Motor neuron (in vitro differentiated cells): ENCODE measurements around the gene NUMB. TPM values are rescaled to one million over a fixed set of nuclear protein-coding genes. Genes with fewer than 3 reads are reported as not detected.
A peak's percentile ranks its signal among the peaks of the same experiment; 100 is the strongest.

Experiments
- ATAC-seq, 8 experiments: fragments of 200-7000 bp; cut with Tn5 transposase; replicated peaks in 6 of 8; 2 replicates each; pipeline ENCODE4 v1.8.0; 2021; ENCODE audit warnings: mild to moderate bottlenecking in 8 of 8, moderate library complexity in 8 of 8
- H3K27ac ChIP-seq, 2 donors: fragments of 250-450 bp; sonication (Bioruptor Pico); 2 replicates each; pipeline ENCODE4 v1.9.0; 2021; ENCODE audit warnings: antibody characterized with exemption in 2 of 2, mild to moderate bottlenecking in 2 of 2, moderate library complexity in 1 of 2
- H3K4me1 ChIP-seq, 2 donors: fragments of 250-450 bp; sonication (Bioruptor Pico); replicated peaks in 1 of 2; 2 replicates each; pipeline ENCODE4 v1.6.1; 2021; ENCODE audit warnings: antibody characterized with exemption in 2 of 2, mild to moderate bottlenecking in 2 of 2, moderate library complexity in 1 of 2
- H3K4me3 ChIP-seq, 5 donors: fragments of 250-450 bp; sonication (Bioruptor Pico); 2 replicates each; pipeline ENCODE4 v1.9.0; 2021; ENCODE audit warnings: antibody characterized with exemption in 5 of 5, mild to moderate bottlenecking in 5 of 5, moderate library complexity in 4 of 5
- WGBS, 10 experiments: fragments of 450-650 bp; shearing (Covaris generic); methylation state at CpG; one replicate each; pipeline ENCODE4 v1.0.0; 2022; 5-methylcytosine and 5-hydroxymethylcytosine counted together
- in situ Hi-C, 9 experiments: fragments of 400-800 bp; cut with MboI; loops; one replicate each; pipeline ENCODE4 v1.15.0; 2021; ENCODE audit warnings: low sequenced_read_pairs in 9 of 9, low pct_unique_long_range_greater_than_20kb in 2 of 9; ENCODE audit not compliant: unreplicated experiment in 9 of 9
- total RNA-seq, 8 experiments: library from RNA; unstranded; fragments of 300-600 nt; gene quantifications; 2 replicates each; pipeline versions ENCODE4 v1.2.3 to v1.2.4, GENCODE V29; 2022

Gene NUMB
- total RNA-seq, 8 experiments from 2014 or later, result 13.4 to 56.8 (median 25.3) TPM

DNA sequence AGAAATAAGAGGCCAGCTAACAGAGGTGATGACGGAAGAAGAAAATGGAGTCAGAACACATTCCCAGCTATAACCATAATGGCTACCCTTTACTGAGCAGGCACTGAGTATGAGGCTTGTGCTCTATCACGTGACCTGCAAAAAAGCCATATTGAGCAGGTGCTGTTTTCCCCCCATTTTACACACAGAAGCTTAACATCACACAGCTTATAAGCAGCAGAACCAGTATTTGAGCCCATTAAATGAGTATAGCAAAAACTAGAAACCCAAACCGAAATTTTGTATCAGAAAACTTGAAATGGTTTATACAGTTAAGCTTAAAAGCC lies 192.7 kb downstream of the NUMB start:
- H3K27ac ChIP-seq, result no peak overlapping the region
- peaks cover 11 to 12% of the 10 kb centered on the region in 2 donors for H3K4me1 ChIP-seq
- no peak for ATAC-seq
- in situ Hi-C loops, result no loop called here
- 40 to 100% (median 85%) methylated on average over 1 to 3 of the region's 3 CpGs; no CpG with 5 or more reads in 3 of the 10 experiments for WGBS, 10 experiments
- no peak overlapping the region for H3K4me3 ChIP-seq

DNA sequence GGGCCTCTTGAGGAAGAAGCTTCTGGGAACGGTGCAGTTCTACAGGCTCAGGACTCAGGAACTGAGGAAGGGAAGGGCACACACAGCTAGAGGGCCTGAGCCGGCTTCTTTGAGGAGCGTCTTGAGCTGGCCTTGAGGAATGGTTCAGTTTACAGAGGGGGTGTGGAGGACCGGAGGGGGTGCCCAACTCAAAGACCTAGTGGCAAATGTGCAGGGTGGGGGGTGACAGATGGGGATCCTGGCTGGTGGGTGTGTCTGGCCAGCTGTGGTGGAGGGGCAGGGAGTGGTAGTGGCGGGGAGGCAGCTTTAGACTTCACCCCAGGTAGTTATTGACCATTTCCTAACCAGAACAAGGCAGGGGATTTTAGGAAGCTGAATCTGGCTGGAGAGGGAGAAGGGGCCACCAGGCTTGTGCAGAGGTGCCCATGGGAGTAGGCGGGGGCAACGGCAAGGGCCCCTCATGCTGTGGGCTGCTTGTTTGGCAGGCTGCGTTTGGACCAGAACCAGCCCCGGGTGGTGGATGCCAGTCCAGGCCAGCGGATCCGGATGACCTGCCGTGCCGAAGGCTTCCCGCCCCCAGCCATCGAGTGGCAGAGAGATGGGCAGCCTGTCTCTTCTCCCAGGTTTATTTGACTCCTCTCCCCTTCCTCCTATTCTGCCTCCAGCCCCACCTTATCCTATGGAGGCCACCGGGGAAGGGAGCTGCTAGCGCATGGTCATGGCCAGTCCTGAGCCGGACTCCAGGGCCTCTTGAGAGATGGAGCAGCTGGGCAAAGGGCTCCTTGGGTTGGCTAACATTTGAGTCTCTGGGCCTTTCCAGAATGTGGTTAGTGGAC lies 193.2 kb downstream of the NUMB start:
- in situ Hi-C loops, result no loop called here
- WGBS, 10 experiments, result 20 to 100% (median 90%) methylated on average over 1 to 6 of the region's 18 CpGs; no CpG with 5 or more reads in 3 of the 10 experiments
- Histone ChIP-seq H3K27ac (no peak overlapping the region), H3K4me3 (no peak overlapping the region), H3K4me1 (peaks cover 15 to 16% of the 10 kb centered on the region in 2 donors)
- peak in 1 of 8 experiments; percentile 9 for ATAC-seq

- in situ Hi-C loops, result no loop called here
- 90 to 100% (median 95%) methylated on average over 1 to 8 of the region's 23 CpGs; no CpG with 5 or more reads in 6 of the 10 experiments for WGBS, 10 experiments
- Histone ChIP-seq H3K4me1 (peaks cover 15 to 16% of the 10 kb centered on the region in 2 donors), H3K27ac (no peak overlapping the region), H3K4me3 (no peak overlapping the region)
- no peak for ATAC-seq
Observed at GRCh38 chr14:73264080-73264884, 194.1 kb downstream of the NUMB start.

DNA sequence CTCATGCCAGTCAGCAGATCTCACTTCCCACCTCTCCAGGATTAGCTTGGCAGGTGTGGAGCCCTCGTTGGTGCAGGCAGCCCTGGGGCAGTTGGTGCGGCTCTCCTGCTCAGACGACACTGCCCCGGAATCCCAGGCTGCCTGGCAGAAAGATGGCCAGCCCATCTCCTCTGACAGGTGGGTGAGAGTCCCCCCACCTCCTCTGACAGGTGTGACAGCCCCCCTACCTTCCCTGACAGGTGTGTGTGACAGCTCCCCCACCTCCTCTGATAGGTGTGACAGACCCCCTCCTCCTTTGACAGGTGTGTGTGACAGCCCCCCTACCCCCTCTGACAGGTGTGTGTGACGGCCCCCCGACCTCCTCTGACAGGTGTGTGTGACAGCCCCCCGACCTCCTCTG lies 194.7 kb downstream of the NUMB start:
- WGBS, 10 experiments, result no CpG with 5 or more reads among the region's 7 CpGs
- Histone ChIP-seq H3K4me3 (no peak overlapping the region), H3K4me1 (peaks cover 15 to 16% of the 10 kb centered on the region in 2 donors), H3K27ac (no peak overlapping the region)
- no peak for ATAC-seq
- in situ Hi-C loops, result no loop called here

DNA sequence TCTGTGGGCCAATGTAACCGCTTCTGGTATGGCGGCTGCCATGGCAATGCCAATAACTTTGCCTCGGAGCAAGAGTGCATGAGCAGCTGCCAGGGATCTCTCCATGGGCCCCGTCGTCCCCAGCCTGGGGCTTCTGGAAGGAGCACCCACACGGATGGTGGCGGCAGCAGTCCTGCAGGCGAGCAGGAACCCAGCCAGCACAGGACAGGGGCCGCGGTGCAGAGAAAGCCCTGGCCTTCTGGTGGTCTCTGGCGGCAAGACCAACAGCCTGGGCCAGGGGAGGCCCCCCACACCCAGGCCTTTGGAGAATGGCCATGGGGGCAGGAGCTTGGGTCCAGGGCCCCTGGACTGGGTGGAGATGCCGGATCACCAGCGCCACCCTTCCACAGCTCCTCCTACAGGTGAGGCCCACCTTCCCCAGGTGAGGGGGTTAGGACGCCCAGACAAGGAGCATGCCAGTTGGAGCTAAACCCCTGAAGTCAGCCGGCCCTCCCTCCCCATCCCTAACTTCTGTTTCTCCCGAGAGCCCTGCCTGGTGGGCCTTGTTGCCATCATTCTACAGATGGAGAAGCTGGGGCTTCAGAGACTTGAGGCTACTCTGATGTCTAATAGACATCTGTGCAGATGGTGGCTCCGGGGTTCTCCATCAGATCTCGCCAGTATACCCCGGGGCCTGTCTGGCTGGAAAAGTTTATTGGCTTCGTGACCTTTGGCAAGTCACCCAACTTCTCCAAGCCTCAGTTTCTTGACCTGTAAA lies 195.7 kb downstream of the NUMB start:
- in situ Hi-C loops, result no loop called here
- H3K27ac ChIP-seq, result no peak overlapping the region
- H3K4me3 ChIP-seq, result no peak overlapping the region
- 60 to 92% (median 92%) methylated on average over 2 to 8 of the region's 20 CpGs; no CpG with 5 or more reads in 4 of the 10 experiments for WGBS, 10 experiments
- no peak for ATAC-seq
- H3K4me1 ChIP-seq, result peaks cover 15 to 16% of the 10 kb centered on the region in 2 donors

GRCh38 chr14:73261520-73262426 lies 196.6 kb downstream of the NUMB start:
- no peak overlapping the region for H3K4me3 ChIP-seq
- 71 to 100% (median 92%) methylated on average over 1 to 4 of the region's 15 CpGs; no CpG with 5 or more reads in 6 of the 10 experiments for WGBS, 10 experiments

GRCh38 chr14:73261075-73261474 lies 197.3 kb downstream of the NUMB start:
- 70% methylated on average over 2 of the region's 6 CpGs; no CpG with 5 or more reads in 9 of the 10 experiments for WGBS, 10 experiments
- Histone ChIP-seq H3K4me1 (peaks cover 15 to 16% of the 10 kb centered on the region in 2 donors), H3K27ac (no peak overlapping the region), H3K4me3 (no peak overlapping the region)
- in situ Hi-C loops, result no loop called here
- ATAC-seq, result peak in 5 of 8 experiments; percentile 55 to 65 (median 59)

More at GRCh38 chr14:73261520-73262426, 196.6 kb downstream of the NUMB start:
- ATAC-seq, result peak in 5 of 8 experiments; percentile 5 to 44 (median 36)
- no peak overlapping the region for H3K27ac ChIP-seq
- H3K4me1 ChIP-seq, result peaks cover 15 to 16% of the 10 kb centered on the region in 2 donors
- in situ Hi-C loops, result no loop called here

- 30 to 100% (median 85%) methylated on average over 1 to 2 of the region's 11 CpGs; no CpG with 5 or more reads in 6 of the 10 experiments for WGBS, 10 experiments
- ATAC-seq, result peak in 5 of 8 experiments; percentile 5 to 47 (median 21)
- H3K4me1 ChIP-seq, result peaks cover 15 to 16% of the 10 kb centered on the region in 2 donors
- in situ Hi-C loops, result no loop called here
- no peak overlapping the region for H3K27ac ChIP-seq
- no peak overlapping the region for H3K4me3 ChIP-seq
Observed at GRCh38 chr14:73260574-73260973, 197.8 kb downstream of the NUMB start.

DNA sequence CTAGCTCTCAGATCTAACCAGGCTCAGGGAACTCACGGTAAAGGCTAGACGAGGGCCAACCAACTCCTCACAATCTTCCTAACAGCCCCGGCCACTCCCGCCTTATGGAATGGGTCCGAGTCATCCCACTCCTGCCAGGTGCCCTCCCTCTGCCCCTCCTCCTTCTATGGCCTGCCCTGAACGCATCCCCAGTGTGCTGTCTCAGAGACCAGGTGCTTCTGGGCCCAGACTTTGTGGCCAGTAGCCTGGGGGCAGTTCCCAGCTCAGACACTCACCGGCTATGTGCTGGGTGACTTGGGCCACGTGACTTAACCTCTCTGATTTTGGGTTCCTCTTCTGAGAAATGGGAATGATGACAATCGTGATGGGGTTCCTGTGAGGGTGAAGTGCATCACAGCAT lies 198.5 kb downstream of the NUMB start:
- WGBS, 10 experiments, result 77 to 100% (median 83%) methylated on average over 1 to 4 of the region's 9 CpGs; no CpG with 5 or more reads in 7 of the 10 experiments
- H3K27ac ChIP-seq, result no peak overlapping the region
- no peak overlapping the region for H3K4me3 ChIP-seq
- no peak for ATAC-seq
- in situ Hi-C loops, result no loop called here
- H3K4me1 ChIP-seq, result peaks cover 15 to 16% of the 10 kb centered on the region in 2 donors

GRCh38 chr14:73258845-73259611 lies 199.3 kb downstream of the NUMB start:
- 72 to 100% (median 80%) methylated on average over 1 to 2 of the region's 20 CpGs; no CpG with 5 or more reads in 7 of the 10 experiments for WGBS, 10 experiments
- H3K27ac ChIP-seq, result no peak overlapping the region
- ATAC-seq, result no peak
- in situ Hi-C loops, result no loop called here
- peaks cover 15 to 16% of the 10 kb centered on the region in 2 donors for H3K4me1 ChIP-seq
- no peak overlapping the region for H3K4me3 ChIP-seq

GRCh38 chr14:73258076-73258475 lies 200.3 kb downstream of the NUMB start:
- no peak overlapping the region for H3K4me3 ChIP-seq
- no peak overlapping the region for H3K27ac ChIP-seq
- H3K4me1 ChIP-seq, result peaks cover 15 to 16% of the 10 kb centered on the region in 2 donors
- ATAC-seq, result peak in 2 of 8 experiments; percentile 60 to 79
- 20 to 100% (median 76%) methylated on average over 1 to 4 of the region's 4 CpGs; no CpG with 5 or more reads in 1 of the 10 experiments for WGBS, 10 experiments
- in situ Hi-C loops, result no loop called here
